HAP-1 (cell line): ENCODE data around the gene MORC1.

Experiments
- DNase-seq, 2 experiments: peaks; one replicate each; pipeline ENCODE4 v3.0.0-alpha.2; 2016 to 2020; ENCODE audit warnings: low spot score in 2 of 2
- H3K27me3 ChIP-seq: fragments of 250-450 bp; sonication (Bioruptor Pico); 2 replicates; pipeline ENCODE4 v1.5.1; 2020; ENCODE audit warnings: low read depth, mild to moderate bottlenecking, moderate library complexity
- H3K36me3 ChIP-seq: fragments of 250-450 bp; sonication (Bioruptor Pico); replicated peaks from 2 replicates; pipeline ENCODE4 v1.5.1; 2020; ENCODE audit warnings: mild to moderate bottlenecking
- H3K4me1 ChIP-seq: fragments of 250-450 bp; sonication (Bioruptor Pico); 2 replicates; pipeline ENCODE4 v1.5.1; 2020; ENCODE audit warnings: mild to moderate bottlenecking
- H3K4me3 ChIP-seq: fragments of 250-450 bp; sonication (Bioruptor Pico); 2 replicates; pipeline ENCODE4 v1.5.1; 2020; ENCODE audit warnings: mild to moderate bottlenecking, moderate library complexity
- H3K9me3 ChIP-seq: fragments of 250-450 bp; sonication (Bioruptor Pico); 2 replicates; pipeline ENCODE4 v1.5.1; 2020; ENCODE audit warnings: mild to moderate bottlenecking, moderate library complexity
- in situ Hi-C: fragments of 300-500 bp; cut with MboI; formaldehyde crosslinking; loops from 3 replicates; pipeline ENCODE4 v1.14.3; 2020; ENCODE audit warnings: low sequenced_read_pairs, inconsistent platforms, mixed read lengths

Gene MORC1

DNA sequence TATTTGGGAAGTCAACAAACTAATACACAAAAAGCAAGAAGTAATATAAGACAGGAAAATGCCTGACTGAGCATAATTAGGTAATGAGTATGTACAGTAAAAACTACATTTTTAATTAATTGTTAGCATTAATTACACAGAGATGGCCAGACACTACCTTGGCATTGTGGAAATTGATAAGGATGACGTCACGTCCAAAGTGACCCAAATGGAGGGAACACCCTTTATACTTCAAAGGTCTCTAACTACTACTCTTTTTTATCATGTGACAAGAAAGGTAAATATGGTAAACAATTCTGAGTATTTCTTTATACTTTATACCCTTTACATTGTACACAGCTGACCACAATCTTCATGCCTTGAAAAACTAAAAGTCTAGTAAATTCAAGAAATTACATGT, 141.9 kb downstream of the MORC1 start:
- Histone ChIP-seq H3K4me3 (no peak overlapping the region), H3K4me1 (no peaks in the 10 kb centered on the region), H3K27me3 (no peaks in the 10 kb centered on the region), H3K36me3 (no peaks in the 10 kb centered on the region), H3K9me3 (no peaks in the 10 kb centered on the region)
- in situ Hi-C loops, result no loop called here
- DNase-seq, result no peak

GRCh38 chr3:108973019-108973418, 144.9 kb downstream of the MORC1 start:
- in situ Hi-C loops, result no loop called here

DNA sequence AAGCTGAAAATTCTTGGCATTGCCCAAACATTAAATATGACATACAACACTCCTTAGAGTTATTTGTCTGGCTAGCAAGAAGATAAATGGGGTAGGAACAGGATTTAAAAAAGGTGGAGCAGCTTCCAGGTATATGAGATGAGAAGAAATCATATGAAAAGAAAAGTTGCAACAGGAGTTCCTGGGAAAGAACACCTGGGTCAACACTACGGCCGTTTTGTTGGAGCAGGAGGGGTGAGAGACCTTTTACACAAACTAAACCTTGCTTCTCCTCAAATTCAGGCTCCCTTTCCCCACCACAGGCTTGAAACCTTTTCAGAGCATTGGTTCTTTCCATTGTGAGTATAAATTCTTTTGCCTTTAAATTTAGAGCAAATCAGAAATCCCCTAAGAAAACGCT, 145.5 kb downstream of the MORC1 start:
- in situ Hi-C loops, result no loop called here
- no peaks in the 10 kb centered on the region for H3K4me1 ChIP-seq
- H3K4me3 ChIP-seq, result no peak overlapping the region
- DNase-seq, result no peak
- H3K36me3 ChIP-seq, result no peaks in the 10 kb centered on the region
- H3K27me3 ChIP-seq, result no peaks in the 10 kb centered on the region
- no peaks in the 10 kb centered on the region for H3K9me3 ChIP-seq

More at GRCh38 chr3:108973019-108973418, 144.9 kb downstream of the MORC1 start:
- H3K27me3 ChIP-seq, result no peaks in the 10 kb centered on the region
- no peaks in the 10 kb centered on the region for H3K36me3 ChIP-seq
- H3K9me3 ChIP-seq, result no peaks in the 10 kb centered on the region
- DNase-seq, result no peak
- H3K4me3 ChIP-seq, result no peak overlapping the region
- no peaks in the 10 kb centered on the region for H3K4me1 ChIP-seq

- Histone ChIP-seq H3K4me3 (no peak overlapping the region), H3K36me3 (no peaks in the 10 kb centered on the region), H3K27me3 (no peaks in the 10 kb centered on the region), H3K9me3 (no peaks in the 10 kb centered on the region), H3K4me1 (no peaks in the 10 kb centered on the region)
- in situ Hi-C loops, result no loop called here
- DNase-seq, result no peak
Observed at GRCh38 chr3:108970561-108970960, 147.4 kb downstream of the MORC1 start.

- Histone ChIP-seq H3K27me3 (no peaks in the 10 kb centered on the region), H3K36me3 (no peaks in the 10 kb centered on the region), H3K9me3 (no peaks in the 10 kb centered on the region), H3K4me1 (no peaks in the 10 kb centered on the region), H3K4me3 (no peak overlapping the region)
- in situ Hi-C loops, result no loop called here
- DNase-seq, result no peak
Observed at GRCh38 chr3:108966773-108967172, 151.2 kb downstream of the MORC1 start.

- no peaks in the 10 kb centered on the region for H3K9me3 ChIP-seq
- peak; percentile 31 to 64 for DNase-seq
- in situ Hi-C loops, result no loop called here
- H3K27me3 ChIP-seq, result no peaks in the 10 kb centered on the region
- H3K4me3 ChIP-seq, result no peak overlapping the region
- peaks cover 23% of the 10 kb centered on the region for H3K4me1 ChIP-seq
- no peaks in the 10 kb centered on the region for H3K36me3 ChIP-seq
Observed at GRCh38 chr3:108959017-108959416, 158.9 kb downstream of the MORC1 start.

DNA sequence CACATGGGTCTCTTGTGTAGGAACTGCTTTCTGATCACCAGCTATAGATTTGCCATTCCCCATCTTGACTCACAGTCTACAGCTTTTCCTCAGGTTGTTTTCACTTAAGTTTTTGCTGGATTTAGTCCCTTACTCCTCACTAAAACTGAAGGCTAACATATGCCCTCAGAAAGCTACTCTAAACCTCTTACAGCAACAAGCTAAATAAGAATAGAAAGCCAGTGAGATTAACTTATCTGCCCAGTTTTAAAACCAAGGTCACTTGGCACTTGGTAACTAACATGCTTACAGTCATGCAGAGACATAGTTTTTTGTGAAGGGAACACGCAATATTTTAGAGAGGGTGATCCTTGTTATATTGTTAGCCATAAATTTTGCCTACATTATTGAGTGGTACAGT, 164.2 kb downstream of the MORC1 start, which contains the start of gene GUCA1C:
TSS of gene GUCA1C (minus strand) at position 180 of the 400 bp plus-strand sequence. CDS start at position 63, 117 bp downstream.
- Histone ChIP-seq H3K9me3 (no peaks in the 10 kb centered on the region), H3K27me3 (no peaks in the 10 kb centered on the region), H3K4me1 (peaks cover 17% of the 10 kb centered on the region), H3K4me3 (no peak within 1 kb of the TSS), H3K36me3 (no peaks in the 10 kb centered on the region)
- DNase-seq, result no peak
- in situ Hi-C loops, result no loop called here

DNA sequence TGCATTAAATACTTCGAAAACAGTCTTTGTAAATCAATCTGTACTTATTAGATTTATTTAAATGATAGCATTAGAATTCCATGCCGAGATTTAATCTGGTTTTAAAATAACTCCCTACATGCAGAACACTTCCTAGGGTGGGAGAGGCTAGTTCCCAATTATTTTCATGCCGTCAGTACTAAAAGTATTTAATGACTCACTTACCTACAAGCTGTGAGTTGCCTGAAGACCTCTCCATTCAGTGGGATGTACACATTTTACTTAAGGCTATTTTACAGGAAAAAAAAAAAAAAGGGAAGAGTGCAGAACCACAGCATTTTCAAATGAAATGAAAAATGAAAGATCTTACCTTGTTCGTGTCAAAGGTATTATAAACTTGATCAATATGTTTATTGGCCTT, 164.7 kb downstream of the MORC1 start:
- no peaks in the 10 kb centered on the region for H3K36me3 ChIP-seq
- H3K9me3 ChIP-seq, result no peaks in the 10 kb centered on the region
- in situ Hi-C loops, result no loop called here
- H3K27me3 ChIP-seq, result no peaks in the 10 kb centered on the region
- DNase-seq, result no peak
- H3K4me1 ChIP-seq, result peaks cover 17% of the 10 kb centered on the region
- no peak overlapping the region for H3K4me3 ChIP-seq

DNA sequence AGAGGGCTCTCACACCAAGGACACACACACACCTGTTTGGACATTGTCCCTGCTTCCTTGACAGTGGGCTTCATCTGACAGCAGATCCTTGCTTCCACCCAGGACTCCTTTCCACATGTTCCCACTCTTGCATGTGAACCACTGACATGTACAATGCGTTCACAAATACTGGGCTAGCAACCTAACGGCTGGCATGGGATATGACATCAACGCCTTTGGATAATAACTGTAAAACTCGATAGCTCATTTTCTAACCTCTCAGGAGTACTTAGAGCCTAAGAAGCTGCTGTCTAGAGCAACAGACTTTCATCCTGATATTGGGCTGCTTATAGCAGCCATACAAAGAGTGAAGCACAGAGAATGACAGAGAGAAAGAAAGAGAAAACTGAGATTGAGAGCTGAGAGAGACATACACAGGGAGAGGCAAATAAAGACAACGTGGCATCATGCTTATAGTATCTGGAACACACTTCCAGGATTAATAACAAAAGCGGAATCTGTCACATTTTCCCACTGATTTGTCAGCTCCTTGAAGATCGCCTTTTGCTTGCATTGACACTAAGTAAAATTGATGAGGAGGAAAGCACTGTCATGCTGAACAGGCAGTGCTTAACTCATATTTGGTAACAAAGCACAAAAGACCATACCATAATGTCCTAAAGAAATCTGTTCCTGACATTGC, 166.0 kb downstream of the MORC1 start:
- in situ Hi-C loops, result no loop called here
- Histone ChIP-seq H3K4me1 (peaks cover 14% of the 10 kb centered on the region), H3K4me3 (no peak overlapping the region), H3K27me3 (no peaks in the 10 kb centered on the region), H3K9me3 (no peaks in the 10 kb centered on the region), H3K36me3 (no peaks in the 10 kb centered on the region)
- peak; percentile 25 to 79 for DNase-seq

DNA sequence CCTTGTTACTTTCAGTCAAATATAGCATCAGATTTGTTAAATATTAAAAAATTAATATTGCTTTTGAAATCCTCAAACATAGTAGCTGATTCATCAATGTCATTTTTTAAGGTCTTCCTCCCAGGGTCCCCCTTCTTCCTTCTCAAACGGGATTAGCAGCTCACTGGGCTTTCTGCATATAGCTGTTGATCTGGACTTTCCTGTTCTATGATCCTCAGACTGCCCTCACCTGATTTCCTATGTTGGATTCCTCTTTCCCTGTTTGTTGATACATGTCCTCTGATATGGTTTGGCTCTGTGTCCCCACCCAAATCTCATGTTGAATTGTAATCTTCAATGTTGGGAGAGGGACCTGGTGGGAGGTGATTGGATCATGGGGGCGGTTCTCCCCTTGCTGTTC, 170.1 kb downstream of the MORC1 start:
- no peaks in the 10 kb centered on the region for H3K9me3 ChIP-seq
- in situ Hi-C loops, result no loop called here
- peaks cover 11% of the 10 kb centered on the region for H3K4me1 ChIP-seq
- no peaks in the 10 kb centered on the region for H3K36me3 ChIP-seq
- no peak overlapping the region for H3K4me3 ChIP-seq
- no peaks in the 10 kb centered on the region for H3K27me3 ChIP-seq
- no peak for DNase-seq

- Histone ChIP-seq H3K4me1 (peaks cover 2% of the 10 kb centered on the region), H3K9me3 (no peaks in the 10 kb centered on the region), H3K4me3 (no peak overlapping the region), H3K27me3 (no peaks in the 10 kb centered on the region), H3K36me3 (no peaks in the 10 kb centered on the region)
- in situ Hi-C loops, result no loop called here
- DNase-seq, result no peak
Observed at GRCh38 chr3:108946292-108947285, 171.3 kb downstream of the MORC1 start.

DNA sequence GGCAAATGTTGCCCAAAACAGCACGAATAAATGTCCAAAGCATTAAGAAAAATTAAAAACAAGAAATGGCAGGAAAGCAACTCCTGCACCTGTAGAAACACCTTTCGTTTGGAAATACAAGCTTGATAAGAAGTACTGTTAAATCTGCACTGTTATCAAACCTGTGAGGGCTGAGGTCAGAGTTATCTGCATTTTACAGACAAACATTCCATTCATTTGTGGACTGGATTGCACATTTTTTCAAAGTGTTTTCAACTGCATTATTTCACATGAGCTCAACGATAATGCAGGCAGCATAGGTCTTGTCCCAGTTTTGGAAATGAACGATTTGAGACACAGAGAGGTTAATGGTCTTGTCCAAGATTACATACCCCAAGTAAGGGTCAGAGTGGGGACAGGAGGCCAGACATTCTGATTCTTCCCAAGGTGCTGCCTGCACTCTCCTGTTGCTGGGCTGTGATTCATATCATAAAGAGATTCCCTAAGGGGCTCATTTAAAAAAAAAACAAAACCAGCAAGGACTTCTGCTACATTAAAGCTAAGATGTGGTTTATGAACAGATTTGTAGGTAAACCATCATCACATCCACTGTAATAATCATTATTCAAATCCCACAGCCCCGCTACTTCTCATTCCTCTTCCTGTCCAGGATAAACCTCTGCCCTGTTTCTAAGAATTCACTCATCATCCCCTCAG, 177.2 kb downstream of the MORC1 start:
- Histone ChIP-seq H3K36me3 (no peaks in the 10 kb centered on the region), H3K4me1 (no peaks in the 10 kb centered on the region), H3K27me3 (no peaks in the 10 kb centered on the region), H3K4me3 (no peak overlapping the region), H3K9me3 (no peaks in the 10 kb centered on the region)
- in situ Hi-C loops, result no loop called here
- DNase-seq, result no peak

- Histone ChIP-seq H3K36me3 (no peaks in the 10 kb centered on the region), H3K9me3 (no peaks in the 10 kb centered on the region), H3K4me3 (no peak overlapping the region), H3K27me3 (no peaks in the 10 kb centered on the region), H3K4me1 (no peaks in the 10 kb centered on the region)
- DNase-seq, result no peak
- in situ Hi-C loops, result no loop called here
Observed at GRCh38 chr3:108940166-108940565, 177.8 kb downstream of the MORC1 start.
